ENCODE measurements around the gene BMF.
"Not testable (repeated sequence)": the region's sequence is repeated elsewhere in the genome, so short reads cannot be mapped to it uniquely, and the experiment has no call there.

The BMF gene, protein sequence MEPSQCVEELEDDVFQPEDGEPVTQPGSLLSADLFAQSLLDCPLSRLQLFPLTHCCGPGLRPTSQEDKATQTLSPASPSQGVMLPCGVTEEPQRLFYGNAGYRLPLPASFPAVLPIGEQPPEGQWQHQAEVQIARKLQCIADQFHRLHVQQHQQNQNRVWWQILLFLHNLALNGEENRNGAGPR

DNA sequence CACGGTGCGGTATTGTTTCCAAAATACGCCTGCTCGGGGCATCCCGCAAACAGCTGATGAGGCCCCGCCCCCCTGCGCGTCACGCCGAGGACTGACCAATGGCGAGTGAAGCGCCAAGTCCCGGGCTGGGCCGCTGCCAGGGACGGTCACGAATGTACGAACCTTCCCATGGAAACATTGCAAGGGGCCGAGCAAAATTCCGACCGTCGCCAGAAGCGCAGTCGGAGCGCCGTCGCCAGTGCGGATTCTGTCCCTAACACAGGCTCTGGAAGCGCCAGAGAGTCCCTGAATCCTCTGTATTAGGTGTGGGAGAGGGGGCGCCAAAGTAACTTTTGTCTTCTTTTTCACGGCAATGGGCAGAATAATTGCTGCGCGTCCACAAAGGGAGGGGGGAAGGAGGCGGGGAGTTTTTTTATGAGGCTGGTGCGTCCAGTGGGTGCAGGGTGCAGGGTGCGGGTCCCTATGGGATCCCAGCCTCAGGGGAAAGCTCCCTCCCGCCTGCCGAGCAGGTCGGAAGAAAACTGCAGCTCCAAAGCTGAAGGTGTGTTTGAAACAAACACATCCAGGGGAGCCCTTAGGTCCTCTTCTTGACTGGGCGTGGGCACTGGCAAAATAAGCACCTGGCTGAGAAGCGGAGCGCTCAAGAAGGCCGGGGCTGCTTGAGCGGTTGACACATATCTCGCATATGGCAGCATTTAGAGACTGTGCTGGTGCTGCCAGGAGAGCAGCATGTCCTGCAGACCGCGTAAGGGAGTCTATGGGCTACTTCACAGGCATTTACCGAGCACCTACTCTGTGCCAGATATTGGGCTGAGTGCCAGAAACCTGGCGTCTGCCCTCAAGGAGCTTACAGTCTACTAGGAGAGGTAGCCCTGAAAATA, at the start of gene BMF:
TSS of gene BMF (minus strand) at position 25 of the 881 bp plus-strand sequence. CDS start 2,793 bp downstream, outside the sequence.
- FAIRE-seq (peak; percentile 99), DNase-seq (ENCODE audit: insufficient read length, low spot score) (peak; percentile 90)

DNA sequence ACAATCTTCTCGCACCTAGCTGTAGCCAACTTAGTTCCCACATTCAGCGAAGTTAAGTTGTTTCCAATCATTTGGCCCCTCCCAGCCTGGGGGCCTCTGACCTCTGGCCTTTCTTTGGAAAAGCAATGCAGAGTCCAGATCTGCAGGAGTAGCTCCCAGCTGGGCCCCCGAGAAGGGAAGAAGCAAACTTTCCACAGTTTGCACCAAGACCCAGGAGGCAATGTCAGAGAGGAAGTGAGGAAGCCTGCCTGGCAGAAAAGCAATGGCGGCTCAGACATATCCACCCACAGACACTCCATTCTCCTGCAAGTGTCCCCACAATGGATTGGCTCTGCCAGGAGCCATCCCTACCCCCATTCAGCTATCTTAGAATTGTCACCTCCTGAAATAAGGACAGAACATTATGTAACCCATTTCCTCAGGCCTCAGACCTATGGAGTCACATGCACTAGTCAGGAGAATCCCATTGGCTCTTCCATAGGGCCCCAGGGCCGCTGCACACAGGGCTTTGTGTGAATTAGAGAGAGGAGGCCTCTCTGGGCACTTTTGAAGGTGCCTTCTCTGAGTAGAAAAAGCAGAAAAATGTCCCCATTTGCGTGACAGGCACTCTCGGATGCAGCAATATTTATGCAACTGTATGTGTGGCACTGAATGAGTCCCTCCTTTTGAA, 49.2 kb upstream of the BMF start:
- no peak for FAIRE-seq

DNA sequence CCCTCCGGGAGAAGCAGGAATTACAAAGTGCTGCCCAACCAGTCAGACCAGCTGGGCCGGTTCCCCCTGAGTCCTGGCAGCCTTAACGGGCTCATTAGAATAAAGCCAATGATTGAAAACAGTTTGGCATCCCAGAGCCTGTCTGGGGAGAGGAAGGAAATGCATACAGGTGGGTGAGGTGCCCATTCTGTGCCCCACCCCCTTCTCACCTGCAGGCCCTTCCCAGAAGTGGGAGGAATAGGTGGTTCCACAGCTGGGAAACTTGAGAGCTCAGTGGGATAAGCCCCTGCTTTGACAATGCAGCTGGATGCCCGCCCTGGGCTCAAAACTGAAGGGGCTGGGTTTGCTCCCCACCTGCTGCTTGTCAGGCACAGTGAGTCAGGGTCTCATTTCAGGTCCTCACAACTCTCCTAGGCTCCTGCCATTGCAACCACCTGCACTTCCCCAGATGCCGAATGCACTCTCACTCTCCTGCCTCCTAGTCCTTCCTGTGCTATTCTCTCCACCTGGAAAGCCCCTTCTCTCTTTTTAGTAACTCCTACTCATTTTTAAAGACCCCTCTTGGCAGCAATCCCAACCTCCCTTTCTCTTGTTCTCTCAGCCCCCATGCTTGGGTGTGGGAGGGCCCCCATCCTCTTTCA, 46.7 kb upstream of the BMF start:
- DNase-seq (ENCODE audit: insufficient read length, low spot score) (no peak), FAIRE-seq (no peak)

More for the DNA sequence above, 49.2 kb upstream of the BMF start:
- no peak for DNase-seq (ENCODE audit: insufficient read length, low spot score)

DNA sequence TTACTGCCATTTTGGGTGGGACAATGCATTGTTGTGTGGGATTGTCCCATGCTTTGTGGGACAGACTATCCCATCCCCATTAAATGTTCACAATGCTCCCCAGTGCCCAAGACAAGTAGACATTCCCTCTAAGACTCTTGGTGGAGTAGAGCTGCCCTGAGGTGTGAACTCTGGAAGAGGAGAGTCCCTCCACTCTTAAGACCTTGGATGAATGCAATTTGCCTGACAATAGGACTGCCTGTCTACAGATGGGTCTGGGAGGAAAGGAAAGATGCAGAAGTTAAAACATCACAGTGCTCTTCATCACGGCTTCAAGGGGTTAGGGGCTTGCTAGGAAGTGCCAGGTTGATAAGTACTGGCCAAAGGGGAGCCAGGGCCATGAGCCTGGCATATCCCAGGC, 46.1 kb upstream of the BMF start:
- not testable (repeated sequence) for FAIRE-seq; DNase-seq (ENCODE audit: insufficient read length, low spot score)

DNA sequence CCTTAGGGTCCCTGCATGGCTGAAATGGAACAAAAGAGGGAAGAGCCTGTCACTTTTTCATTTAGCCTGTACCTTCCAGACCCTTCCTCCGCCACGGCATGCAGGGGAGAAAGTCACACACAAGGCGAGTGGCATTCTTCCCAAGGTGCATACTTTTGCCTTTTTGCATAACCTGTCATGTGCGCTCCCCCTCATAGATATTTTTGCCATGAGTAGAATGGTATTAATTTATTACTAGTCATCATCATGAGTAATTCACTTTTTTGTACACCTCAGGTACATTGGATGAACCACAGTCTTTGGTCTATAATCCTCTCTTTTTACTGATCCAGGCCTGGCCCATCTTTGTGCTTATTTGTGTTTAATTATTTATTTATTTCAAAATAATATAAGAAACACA, 43.3 kb upstream of the BMF start:
- FAIRE-seq (no peak), DNase-seq (ENCODE audit: insufficient read length, low spot score) (no peak)

DNA sequence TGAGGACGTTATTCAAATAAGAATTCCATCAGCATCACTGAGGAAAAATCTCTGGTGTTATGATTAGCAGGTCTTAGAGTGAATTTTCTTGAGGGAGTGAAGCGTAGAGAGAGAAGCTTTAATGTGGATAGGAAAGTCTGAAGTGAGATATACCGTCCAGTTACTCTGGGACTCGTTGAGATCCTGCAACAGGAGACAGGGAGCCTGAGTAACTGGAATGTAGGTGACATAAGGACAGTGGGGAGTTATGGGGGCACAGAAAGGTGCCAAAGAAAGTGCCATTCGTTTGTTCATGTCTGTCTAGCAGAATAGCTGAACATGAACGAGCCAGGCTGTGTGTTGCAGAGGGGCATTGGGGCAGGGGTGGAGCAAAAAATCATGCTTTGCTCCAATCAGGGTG, 42.8 kb upstream of the BMF start:
- FAIRE-seq (no peak), DNase-seq (ENCODE audit: insufficient read length, low spot score) (no peak)

DNA sequence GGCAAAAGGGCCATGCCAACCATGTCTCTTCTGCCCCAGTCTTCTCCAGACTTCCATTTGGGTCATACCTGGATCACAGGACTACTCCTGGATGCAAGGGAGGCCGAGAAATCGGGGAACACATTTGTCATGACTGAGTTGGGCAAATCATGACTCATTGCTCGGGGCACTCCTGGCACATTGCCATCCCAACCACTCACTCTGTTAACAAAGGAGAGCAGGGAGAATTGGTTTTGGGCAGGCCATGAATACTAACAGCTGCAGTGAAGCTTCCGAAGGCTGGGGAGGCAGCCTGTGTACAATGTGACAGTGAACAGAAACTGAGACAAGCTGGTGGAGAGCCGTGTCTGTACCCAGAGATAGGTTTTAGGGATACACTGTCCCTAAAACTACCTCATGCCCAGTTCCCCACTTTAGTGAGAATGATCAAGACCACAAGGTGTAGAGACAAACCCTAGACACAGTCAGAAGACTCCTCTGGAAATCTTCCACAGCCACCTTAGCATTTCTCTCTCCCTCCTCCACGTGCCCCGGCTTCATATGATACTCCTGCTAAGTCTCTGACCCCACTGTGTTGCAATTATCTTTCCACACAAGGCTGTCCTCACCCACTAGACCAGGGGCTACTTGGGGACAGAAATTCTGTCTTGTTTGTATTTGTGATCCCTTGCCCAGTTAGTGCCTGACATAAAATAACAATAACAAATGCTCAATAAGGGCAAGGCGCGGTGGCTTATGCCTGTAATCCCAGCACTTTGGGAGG, 41.7 kb upstream of the BMF start:
- FAIRE-seq = no peak
- DNase-seq (ENCODE audit: insufficient read length, low spot score) = no peak

DNA sequence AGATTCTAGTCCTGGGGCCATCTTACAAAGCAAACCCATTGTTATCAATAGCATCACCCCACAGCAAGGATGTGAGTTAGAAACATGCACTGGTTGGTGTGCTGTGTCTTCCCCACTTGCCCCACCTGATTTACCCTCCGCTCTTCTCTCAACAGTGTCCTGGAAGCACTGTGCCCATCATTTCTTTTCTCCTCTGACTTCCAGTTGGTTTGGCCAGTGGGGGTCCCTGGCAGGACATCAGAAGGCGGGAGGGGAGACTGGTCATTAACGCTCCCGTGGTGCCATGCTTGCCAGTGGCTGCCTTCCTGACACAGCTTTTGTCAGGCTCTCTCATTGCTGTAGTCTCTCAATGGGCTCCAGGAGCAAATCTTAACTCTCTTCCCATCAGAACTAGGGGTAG, 40.7 kb upstream of the BMF start:
- DNase-seq (ENCODE audit: insufficient read length, low spot score) = no peak
- FAIRE-seq = no peak

DNA sequence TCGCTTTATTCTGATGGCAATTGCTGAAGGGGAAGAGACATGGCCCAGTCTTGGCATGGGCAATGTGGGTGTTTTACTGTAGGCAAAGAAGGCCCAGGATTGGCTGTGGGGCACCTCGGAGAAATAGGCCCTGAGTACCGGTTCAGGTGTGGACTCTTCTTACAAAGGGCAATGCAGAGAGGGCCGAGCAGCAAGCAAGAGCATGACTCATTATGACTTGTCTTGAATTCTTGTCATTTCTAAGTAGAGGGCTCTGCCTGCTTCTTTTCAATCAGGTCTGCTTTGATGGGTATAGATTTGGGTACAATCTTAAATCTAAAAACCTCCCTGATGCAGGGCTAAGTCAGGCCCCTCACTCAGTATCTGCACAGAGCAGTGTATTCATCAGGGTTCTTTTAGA, 37.4 kb upstream of the BMF start:
- FAIRE-seq (no peak), DNase-seq (ENCODE audit: insufficient read length, low spot score) (no peak)

DNA sequence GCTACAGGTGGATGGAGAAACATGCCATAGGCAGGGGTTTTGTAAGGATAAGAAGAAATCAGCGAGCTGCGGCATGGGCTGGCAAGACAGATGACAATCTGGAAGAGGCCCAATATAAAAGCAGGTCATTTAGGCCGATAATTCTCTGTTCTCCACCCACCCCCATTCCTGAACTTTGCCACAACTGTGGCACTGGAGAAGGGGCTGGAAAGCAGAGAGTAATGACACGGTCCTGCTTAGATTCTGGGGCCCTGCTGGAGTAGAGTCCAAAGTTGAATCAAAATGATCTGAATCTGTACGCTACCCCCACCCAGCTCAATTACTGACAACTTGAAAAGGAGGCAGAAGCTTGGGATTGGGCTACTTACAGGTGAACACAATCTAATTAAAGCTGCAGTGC, 33.7 kb upstream of the BMF start:
- FAIRE-seq = no peak

DNA sequence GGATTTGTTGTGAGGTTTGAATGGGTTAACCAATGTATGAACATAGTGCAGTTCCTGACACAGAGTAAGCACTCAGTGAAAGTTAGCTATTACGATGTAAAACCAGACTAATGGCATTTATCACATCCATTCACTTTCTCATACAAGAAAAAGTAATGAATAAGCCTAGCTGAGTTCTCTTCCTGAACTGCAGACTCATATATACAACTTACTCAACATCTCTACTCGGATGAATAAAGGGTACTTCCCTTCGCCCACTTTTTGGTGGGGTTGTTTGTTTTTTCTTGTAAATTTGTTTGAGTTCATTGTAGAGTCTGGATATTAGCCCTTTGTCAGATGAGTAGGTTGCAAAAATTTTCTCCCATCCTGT, 29.5 kb upstream of the BMF start:
- FAIRE-seq; DNase-seq (ENCODE audit: insufficient read length, low spot score): not testable (repeated sequence)

More for the DNA sequence above, 33.7 kb upstream of the BMF start:
- no peak for DNase-seq (ENCODE audit: insufficient read length, low spot score)

DNA sequence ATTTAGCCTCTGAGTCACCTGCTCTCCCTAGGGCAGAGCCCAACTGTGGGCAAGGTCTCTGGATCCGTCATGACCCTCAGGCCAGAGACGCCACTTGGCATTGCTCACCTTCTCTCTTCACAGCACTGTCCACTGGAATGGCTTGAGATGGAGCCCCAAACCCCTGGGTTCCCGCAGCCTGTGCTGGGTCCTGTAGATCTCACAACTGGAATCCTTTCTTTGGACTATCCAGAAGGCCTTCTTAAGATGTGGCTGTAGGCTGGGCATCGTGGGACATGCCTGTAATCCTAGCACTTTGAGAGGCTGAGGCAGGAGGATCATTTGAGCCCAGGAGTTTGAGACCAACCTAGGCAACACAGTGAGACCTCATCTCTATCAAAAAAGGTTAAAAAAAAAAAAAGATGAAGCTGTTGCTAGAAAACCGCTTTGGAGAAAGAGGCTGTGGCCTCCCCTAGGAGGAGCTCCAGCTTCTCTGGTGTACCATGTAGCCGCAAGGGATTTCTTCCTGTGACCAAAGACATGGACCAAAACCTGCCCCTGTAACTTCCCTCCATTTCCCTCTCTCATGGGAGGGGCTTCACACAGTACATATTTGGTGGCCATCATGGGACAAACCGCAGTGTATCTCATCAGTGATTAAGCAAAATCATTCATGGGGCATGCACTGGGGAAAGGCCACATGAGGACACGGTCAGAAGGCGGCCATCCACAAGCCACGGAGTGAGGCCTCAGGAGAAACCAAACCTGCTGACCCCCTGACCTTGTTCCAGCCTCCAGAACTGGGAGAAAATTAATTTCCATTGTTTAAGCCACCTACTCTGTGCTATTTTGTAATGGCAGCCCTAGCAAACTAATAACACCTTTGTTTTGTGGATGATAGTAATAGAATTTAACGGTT, 28.9 kb upstream of the BMF start:
- FAIRE-seq (no peak), DNase-seq (ENCODE audit: insufficient read length, low spot score) (no peak)

DNA sequence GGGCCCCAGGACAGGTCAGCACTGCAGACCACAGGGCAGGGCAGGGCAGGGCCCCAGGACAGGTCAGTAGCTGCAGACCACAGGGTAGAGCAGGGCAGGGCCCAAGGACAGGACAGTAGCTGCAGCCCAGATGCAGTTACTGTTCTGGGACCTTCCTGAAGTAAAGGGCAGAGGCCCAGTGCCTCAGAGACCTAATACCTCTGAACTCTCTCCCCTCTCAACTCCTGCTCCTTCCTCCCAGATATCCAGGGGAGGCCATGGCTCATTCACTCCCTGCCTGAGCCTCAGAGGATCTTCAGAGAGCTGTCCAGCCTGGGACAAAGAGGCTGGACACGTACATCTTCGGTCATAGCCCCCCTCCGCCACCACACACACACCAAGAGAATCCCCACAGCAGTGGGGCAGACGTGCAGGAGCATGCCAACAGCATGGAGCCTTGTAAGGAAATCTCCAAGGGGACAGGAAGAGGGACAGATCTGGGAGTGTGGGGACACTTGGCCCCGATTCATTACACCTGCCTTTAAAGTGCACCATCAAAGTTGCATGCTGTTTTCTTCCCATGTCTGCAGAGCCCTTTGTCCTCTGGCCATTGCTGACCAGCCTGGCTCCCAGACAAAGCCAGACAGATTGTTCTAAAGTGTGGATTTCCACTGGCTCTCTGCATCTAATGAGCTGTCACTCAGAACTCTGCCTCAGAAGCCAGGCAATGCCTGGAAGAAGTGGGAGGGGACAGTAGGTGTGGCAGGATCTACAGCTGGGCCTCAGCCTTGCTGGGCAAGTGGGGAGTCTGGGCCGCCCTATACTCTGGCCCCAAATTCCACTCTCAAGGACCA, 28.0 kb upstream of the BMF start:
- DNase-seq (ENCODE audit: insufficient read length, low spot score) (no peak), FAIRE-seq (no peak)

DNA sequence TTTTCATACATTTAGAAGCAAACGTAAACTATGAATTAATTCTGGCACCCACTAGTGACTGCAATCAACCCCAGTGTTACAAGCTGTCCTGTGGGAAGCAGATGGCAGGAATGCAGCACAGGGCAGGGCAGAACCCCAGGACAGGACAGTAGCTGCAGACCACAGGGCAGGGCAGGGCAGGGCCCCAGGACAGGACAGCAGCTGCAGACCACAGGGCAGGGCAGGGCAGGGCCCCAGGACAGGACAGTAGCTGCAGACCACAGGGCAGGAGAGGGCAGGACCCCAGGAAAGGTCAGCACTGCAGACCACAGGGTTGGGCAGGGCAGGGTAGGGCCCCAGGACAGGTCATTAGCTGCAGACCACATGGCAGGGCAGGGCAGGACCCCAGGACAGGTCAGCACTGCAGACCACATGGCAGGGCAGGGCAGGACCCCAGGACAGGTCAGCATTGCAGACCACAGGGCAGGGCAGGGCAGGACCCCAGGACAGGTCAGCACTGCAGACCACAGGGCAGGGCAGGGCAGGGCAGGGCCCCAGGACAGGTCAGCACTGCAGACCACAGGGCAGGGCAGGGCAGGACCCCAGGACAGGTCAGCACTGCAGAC, 27.3 kb upstream of the BMF start:
- not testable (repeated sequence) for DNase-seq (ENCODE audit: insufficient read length, low spot score); FAIRE-seq

DNA sequence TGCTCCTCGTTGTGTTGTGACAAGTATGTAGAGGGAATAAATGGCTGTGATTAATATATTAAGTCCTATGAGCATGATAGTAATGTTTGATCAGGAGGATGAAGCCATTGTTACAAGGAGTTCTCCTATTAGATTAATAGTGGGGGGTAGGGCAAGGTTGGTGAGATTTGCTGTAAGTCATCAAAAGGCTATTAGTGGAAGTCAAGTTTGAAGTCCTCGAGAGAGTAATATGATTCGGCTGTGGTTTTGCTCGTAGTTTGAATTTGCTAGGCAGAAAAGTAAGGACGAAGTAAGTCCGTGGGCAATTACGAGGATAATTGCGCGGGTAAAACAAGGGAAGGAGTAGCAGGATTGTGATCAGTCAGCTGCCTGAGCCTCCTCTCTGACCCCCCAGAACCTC, 26.2 kb upstream of the BMF start:
- DNase-seq (ENCODE audit: insufficient read length, low spot score) (no peak), FAIRE-seq (no peak)

DNA sequence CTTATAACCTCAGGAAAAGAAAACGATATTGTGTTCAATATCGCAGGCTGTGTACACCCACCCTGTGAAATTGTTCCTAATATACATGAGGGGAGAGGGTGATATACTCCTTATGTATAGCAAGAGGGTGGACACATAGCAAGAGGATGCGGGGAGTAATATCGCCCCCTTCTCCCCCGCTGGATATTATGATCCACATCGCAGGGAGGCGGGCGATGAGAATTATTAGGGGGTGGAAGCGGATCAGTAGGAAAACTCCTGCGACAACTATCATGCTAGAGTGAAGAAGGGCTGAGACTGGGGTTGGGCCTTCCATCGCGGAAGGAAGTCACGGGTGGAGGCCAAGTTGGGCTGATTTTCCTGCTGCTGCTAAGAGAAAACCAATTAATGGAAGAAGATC, 24.9 kb upstream of the BMF start:
- no peak for FAIRE-seq
- DNase-seq (ENCODE audit: insufficient read length, low spot score) = no peak

DNA sequence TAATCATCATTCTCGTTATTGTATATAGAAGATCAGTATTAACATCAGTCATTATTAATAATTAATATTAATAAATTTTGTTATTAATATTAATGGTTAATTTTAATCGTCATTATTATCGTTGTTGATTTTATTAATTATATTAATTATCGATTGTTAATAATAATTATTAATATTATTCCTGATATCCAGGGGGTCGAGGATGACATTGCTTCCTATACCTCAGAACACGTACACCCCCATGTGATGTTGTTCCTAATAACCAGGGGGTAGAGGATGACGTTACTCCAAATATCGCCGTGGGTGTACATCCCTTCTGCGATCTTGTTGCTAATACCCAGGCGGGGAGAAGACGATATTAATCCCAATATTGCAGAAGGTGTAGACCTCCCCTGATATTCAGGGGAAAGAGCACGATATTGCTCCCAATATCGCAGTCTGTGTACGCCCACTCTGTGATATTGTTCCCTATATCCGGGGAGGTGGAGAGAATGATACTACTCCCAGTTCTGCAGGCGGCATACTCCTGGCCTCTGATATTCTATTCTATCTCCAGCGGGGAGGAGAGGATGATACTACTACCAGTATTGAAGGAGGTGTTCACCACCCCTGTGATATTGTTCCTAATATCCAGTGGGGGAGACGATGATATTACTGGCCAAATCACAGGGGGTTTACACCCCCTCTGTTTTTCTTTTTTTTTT, 22.3 kb upstream of the BMF start:
- FAIRE-seq (no peak), DNase-seq (ENCODE audit: insufficient read length, low spot score) (no peak)

DNA sequence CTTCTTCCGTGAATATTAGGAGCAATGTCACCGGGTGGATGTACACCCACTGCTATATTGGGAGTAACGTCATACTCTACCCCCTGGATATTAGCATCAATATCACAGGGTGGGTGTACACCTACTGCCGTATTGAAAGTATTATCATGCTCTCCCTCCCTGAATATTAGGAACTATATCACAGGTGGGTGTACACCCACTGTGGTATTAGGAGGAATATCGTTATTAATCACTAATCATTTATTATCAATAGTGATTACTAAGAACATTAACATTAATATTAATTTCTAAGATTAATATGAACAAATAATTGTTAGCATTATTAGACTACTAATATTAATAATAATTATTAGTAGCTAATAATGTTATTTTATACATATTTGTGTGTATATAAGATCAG, 21.4 kb upstream of the BMF start:
- DNase-seq (ENCODE audit: insufficient read length, low spot score) (no peak), FAIRE-seq (no peak)
